Measurements from ENCODE around the gene METTL1. TPM values are rescaled to one million over a fixed set of nuclear protein-coding genes. Genes with fewer than 3 reads are reported as not detected.

METTL1 gene
- total RNA-seq, 4 donors from 2014 or later: 11.2 to 39.3 (median 15.2) TPM

- no peak for TF ChIP-seq CTCF (IDR thresholded peaks at IDR 0.05)
- ATAC-seq (ENCODE audit: low FRiP score): no peak
- DNase-seq (ENCODE audit: low spot score): no peak
These were observed 31.9 kb downstream of the METTL1 start for GRCh38 chr12:57739914-57740538.

- no peak for TF ChIP-seq CTCF (IDR thresholded peaks at IDR 0.05)
- ATAC-seq (ENCODE audit: low FRiP score) (no peak), DNase-seq (ENCODE audit: low spot score) (no peak)
These were observed 32.5 kb downstream of the METTL1 start for GRCh38 chr12:57739387-57739786.

- TF ChIP-seq CTCF (IDR thresholded peaks at IDR 0.05): no peak
- ATAC-seq (ENCODE audit: low FRiP score) (no peak), DNase-seq (ENCODE audit: low spot score) (no peak)
These were observed 33.2 kb downstream of the METTL1 start, which contains the start of gene AGAP2 for GRCh38 chr12:57738661-57739237. Gene AGAP2, minus strand, starts transcription at chr12:57738742. Its CDS starts 496 bp downstream, at chr12:57738246.

GRCh38 chr12:57737467-57738460, 34.1 kb downstream of the METTL1 start:
- ATAC-seq (ENCODE audit: low FRiP score): no peak
- TF ChIP-seq CTCF (IDR thresholded peaks at IDR 0.05): no peak
- DNase-seq (ENCODE audit: low spot score): no peak

- TF ChIP-seq CTCF (IDR thresholded peaks at IDR 0.05): no peak
- DNase-seq (ENCODE audit: low spot score) (no peak), ATAC-seq (ENCODE audit: low FRiP score) (no peak)
These were observed 35.0 kb downstream of the METTL1 start for GRCh38 chr12:57736741-57737466.

GRCh38 chr12:57735952-57736740, 35.8 kb downstream of the METTL1 start:
- DNase-seq (ENCODE audit: low spot score): no peak
- ATAC-seq (ENCODE audit: low FRiP score): peak; percentile 45

More at GRCh38 chr12:57735952-57736740, 35.8 kb downstream of the METTL1 start:
- no peak for TF ChIP-seq CTCF (IDR thresholded peaks at IDR 0.05)

All from omental fat pad (tissue), 4 donors.